GM21529 (cell line): Measurements from ENCODE around the gene PLCXD1.
"Not testable (repeated sequence)": the region's sequence is repeated elsewhere in the genome, so short reads cannot be mapped to it uniquely, and the experiment has no call there.

ENCODE experiments used
- ATAC-seq: cut with Tn5 transposase; IDR thresholded peaks from one replicate; pipeline ENCODE4 v1.9.1; 2021; ENCODE audit not compliant: unreplicated experiment

The PLCXD1 gene

GRCh38 chrX:291411-291901 lies 10.3 kb downstream of the PLCXD1 start:
- no peak for ATAC-seq

DNA sequence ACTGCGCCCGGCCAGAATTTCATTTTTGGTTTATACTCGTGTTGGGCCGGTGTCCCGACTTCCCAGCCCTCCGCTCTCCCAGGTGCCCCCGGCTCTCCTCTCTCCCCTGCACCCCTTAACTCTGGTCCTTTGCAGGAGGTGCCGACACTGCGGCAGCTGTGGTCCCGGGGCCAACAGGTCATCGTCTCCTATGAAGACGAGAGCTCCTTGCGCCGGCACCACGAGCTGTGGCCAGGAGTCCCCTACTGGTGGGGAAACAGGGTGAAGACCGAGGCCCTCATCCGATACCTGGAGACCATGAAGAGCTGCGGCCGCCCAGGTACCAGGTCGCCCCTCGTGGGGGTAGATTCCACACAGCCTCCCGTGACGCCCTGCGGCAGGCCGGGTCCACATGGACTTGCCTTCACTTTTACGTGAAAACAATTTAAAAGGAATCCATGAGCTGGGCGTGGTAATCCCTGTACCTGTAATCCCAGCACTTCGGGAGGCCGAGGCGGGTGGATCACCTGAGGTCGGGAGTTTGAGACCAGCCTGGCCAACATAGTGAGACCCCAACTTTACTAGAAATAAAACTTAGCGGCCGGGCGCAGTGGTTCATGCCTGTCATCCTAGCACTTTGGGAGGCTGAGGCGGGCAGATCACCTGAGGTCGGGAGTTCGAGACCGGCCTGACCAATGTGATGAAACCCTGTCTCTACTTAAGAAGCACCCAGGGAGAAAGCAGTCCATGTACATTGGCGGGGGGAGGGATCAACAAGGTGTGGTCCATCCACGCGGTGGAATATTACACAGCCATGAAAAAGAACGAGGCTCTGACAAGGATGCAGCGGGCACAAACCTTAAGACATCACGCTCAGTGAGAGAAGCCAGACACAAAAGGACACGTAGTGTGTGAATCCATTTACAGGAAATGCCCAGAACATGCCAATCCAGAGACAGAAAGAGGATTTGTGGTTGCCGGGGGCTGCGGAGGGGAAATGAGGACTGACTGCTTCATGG lies 12.0 kb downstream of the PLCXD1 start:
- ATAC-seq, result no peak

GRCh38 chrX:295136-295535 lies 14.0 kb downstream of the PLCXD1 start:
- no peak for ATAC-seq

- ATAC-seq, result no peak
Measured at GRCh38 chrX:298993-299392, 17.8 kb downstream of the PLCXD1 start.

DNA sequence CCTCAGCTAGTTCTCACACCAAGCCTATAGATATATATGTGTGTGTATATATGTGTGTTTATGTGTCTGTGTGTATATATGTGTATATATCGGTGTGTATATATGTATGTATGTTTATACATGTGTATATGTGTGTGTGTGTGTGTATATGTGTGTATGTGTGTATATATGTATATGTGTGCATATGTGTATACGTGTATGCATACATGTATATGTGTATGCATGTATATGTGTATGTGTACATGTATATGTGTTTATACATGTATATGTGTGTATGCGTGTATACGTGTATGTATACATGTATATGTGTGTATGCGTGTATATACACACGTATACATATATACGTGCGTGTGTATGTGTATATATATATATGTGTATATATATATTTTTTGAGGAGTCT lies 19.2 kb downstream of the PLCXD1 start:
- ATAC-seq, result no peak

DNA sequence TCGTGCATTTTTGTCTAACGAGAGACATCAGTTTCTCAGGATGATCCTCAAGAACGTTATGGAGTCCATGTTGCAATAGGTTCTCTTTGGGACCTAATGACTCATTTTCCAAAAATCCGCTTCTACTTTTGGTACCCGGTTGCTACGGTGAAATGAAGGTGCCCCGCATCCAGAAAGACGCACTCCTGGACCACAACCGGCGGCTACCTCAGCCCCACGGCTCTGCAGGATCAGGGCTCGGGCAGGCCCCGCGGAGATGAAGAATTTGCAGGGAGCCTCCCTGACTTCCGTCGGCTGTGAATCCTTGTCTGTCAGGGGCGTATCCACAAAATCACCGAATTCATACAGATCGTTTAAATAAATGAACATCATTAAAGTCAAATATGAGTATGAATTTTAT lies 21.8 kb downstream of the PLCXD1 start:
- ATAC-seq, result no peak

DNA sequence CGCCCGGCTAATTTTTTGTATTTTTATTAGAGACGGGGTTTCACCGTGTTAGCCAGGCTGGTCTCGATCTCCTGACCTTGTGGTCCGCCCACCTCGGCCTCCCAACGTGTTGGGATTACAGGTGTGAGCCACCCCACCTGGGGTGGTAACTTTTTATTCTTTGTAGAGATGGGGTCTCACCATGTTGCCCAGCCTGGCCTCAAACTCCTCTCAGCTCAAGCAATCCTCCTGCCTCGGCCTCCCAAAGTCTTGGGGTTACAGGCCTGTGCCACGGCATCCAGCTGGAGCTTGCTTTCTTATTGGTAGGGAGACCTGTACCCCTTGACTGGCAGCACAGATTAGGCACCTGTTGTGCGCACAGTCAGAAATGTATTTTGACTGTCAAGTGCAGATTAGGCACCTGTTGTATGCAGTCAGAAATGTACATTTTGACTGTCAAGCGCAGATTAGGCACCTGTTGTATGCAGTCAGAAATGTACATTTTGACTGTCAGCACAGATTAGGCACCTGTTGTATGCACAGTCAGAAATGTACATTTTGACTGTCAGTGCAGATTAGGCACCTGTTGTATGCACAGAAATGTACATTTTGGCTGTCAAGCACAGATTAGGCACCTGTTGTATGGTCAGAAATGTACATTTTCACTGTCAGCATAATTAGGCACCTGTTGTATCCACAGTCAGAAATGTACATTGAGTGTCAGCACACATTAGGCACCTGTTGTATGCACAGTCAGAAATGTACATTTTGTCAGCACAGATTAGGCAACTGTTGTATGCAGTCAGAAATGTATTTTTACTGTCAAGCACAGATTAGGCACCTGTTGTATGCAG lies 24.8 kb downstream of the PLCXD1 start:
- ATAC-seq, result not testable (repeated sequence)

GRCh38 chrX:306614-307251 lies 25.6 kb downstream of the PLCXD1 start:
- not testable (repeated sequence) for ATAC-seq

- ATAC-seq, result no peak
Measured at GRCh38 chrX:307261-308111, 26.3 kb downstream of the PLCXD1 start.

DNA sequence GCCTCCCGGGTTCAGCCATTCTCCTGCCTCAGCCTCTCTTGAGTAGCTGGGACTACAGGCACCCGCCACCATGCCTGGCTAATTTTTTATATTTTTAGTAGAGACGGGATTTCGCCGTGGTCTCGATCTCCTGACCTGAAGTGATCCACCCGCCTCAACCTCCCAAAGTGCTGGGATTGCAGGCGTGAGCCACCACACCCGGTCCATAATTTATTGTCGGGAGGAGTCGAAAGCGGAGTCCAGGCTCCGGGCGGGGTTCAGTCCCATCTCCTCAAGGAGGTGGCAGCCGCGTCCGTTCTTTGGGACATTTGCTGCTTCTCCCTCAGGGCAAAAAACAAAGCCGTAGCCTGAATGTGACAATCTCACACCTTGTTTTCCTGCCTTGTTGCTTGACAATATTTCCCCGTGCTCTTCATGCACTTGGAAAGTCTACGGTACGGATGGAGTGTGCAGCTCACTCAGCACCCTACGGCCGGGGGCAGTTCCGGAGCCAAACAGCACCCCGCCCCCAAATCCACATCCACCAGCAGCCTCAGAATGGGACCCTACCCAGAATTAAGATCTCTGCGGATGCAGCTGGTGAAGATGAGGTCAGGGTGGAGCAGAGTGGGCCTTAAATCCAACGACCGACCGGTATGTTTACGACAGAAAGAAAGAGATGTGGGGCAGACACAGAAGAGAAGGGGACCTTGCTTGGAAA lies 27.8 kb downstream of the PLCXD1 start:
- ATAC-seq, result no peak

GRCh38 chrX:310621-311155 lies 29.5 kb downstream of the PLCXD1 start:
- no peak for ATAC-seq

DNA sequence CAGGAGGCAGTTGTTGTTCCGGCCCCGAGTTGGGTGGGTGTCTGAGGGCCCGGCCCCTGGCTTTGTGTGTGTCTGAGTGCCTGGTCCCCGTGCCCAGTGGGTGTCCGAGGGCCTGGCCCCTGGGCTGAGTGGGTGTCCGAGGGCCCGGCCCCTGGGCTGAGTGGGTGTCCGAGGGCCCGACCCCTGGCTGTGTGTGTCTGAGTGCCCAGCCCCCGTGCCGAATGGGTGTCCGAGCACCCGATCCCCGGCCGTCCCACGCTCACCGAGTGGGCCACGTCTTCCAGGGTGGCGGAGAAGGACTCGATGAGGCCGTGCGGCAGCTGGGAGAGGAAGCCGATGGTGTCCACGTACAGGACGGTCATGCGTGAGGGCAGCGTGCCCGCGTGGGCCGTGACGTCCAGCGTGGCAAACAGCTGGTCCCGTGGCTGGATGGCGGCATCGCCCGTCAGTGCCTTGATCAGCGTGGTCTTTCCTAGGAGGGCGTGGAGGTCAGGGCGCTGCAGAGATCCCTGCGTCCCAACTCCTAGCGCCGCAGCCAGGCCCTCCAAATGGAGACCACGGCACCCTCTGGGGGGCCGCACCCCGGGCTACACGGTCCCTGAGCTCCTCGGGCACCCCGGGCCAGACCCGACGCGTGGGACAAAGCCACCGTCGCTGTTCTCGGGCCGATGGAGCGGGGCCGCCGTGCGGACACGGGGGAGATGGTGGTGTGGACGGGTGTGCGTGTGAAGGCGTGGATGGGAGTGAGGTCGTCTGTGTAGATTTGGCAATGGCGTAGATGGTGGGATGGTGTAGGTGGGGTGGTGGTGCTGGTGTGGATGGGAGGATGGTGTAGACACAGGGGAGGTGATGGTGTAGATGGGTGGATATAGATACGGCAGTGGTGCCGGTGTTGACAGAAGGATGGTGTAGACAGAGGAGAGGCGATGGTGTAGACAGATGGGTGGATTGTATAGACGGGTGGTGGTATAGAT lies 30.3 kb downstream of the PLCXD1 start:
- ATAC-seq, result no peak

- ATAC-seq, result no peak
Measured at GRCh38 chrX:312621-313331, 31.6 kb downstream of the PLCXD1 start.

- ATAC-seq, result no peak
Measured at GRCh38 chrX:313546-313945, 32.4 kb downstream of the PLCXD1 start.

DNA sequence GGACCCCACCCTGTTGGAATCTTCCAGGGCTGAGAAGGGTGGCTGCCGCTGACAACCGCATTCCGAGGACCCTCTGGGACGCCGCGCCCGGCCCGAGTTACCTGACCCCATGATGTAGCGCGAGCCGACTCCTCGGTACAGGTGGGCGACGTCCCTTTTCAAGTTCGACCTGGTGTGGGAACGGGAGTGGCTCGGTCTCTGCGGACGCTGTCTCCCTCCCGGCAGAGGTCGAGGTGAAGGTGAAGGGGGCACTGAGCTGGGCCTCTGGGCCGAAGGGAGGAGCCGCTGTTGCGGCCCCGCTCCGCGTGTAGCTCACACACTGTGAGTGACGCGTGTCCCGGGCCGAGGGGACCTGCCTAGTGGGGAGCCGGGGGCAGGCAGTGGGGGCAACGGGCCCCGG lies 32.9 kb downstream of the PLCXD1 start:
- ATAC-seq, result no peak

- ATAC-seq, result no peak
Measured at GRCh38 chrX:314781-315595, 33.8 kb downstream of the PLCXD1 start.
